KMS-11 (cell line): ENCODE data around the gene MUTYH.
"Not testable (repeated sequence)": the region's sequence is repeated elsewhere in the genome, so short reads cannot be mapped to it uniquely, and the experiment has no call there.

Experiments
- H2AFZ ChIP-seq: fragments of 200-600 bp; sonication (generic); 2 replicates; pipeline ENCODE4 v1.6.1; 2016; ENCODE audit warnings: antibody characterized with exemption, mixed run types, low read depth
- H3K27ac ChIP-seq: fragments of 200-600 bp; sonication (generic); 2 replicates; pipeline ENCODE4 v1.6.1; 2016; ENCODE audit warnings: mild to moderate bottlenecking, mixed run types
- H3K27me3 ChIP-seq: fragments of 200-600 bp; sonication (generic); 2 replicates; pipeline ENCODE4 v1.6.1; 2017; ENCODE audit warnings: mild to moderate bottlenecking, low read depth, mixed run types, moderate library complexity; ENCODE audit not compliant: insufficient read depth
- H3K36me3 ChIP-seq: fragments of 200-600 bp; sonication (generic); 2 replicates; pipeline ENCODE4 v1.6.1; 2017; ENCODE audit warnings: mild to moderate bottlenecking, mixed run types; ENCODE audit not compliant: insufficient read depth
- H3K4me1 ChIP-seq: fragments of 200-600 bp; sonication (generic); 2 replicates; pipeline ENCODE4 v1.6.1; 2016; ENCODE audit warnings: mild to moderate bottlenecking, low read depth, mixed run types; ENCODE audit not compliant: poor library complexity, severe bottlenecking
- H3K4me2 ChIP-seq: fragments of 200-600 bp; sonication (generic); 2 replicates; pipeline ENCODE4 v1.7.0; 2016; ENCODE audit warnings: mild to moderate bottlenecking, mixed run types
- H3K4me3 ChIP-seq: fragments of 200-600 bp; sonication (generic); IDR thresholded peaks from 2 replicates; pipeline ENCODE4 v1.6.1; 2017; ENCODE audit warnings: low read depth, low read length, mixed read lengths; ENCODE audit not compliant: insufficient read depth
- H3K79me2 ChIP-seq: fragments of 200-600 bp; sonication (generic); 2 replicates; pipeline ENCODE4 v1.6.1; 2016; ENCODE audit warnings: low read depth, mixed run types; ENCODE audit not compliant: insufficient read depth
- H3K9ac ChIP-seq: fragments of 200-600 bp; sonication (generic); 2 replicates; pipeline ENCODE4 v1.6.1; 2016; ENCODE audit warnings: mild to moderate bottlenecking, mixed run types
- H4K20me1 ChIP-seq: fragments of 200-600 bp; sonication (generic); 2 replicates; pipeline ENCODE4 v1.6.1; 2016; ENCODE audit warnings: mild to moderate bottlenecking, mixed run types; ENCODE audit not compliant: insufficient read depth
- CTCF ChIP-seq: fragments of 200-600 bp; sonication (generic); conservative IDR thresholded peaks from 2 replicates; pipeline ENCODE4 v1.6.1; 2017; ENCODE audit warnings: low read depth, mild to moderate bottlenecking, antibody characterized with exemption, low read length, moderate library complexity, mixed read lengths

The MUTYH gene

GRCh38 chr1:45364294-45364693, 24.1 kb upstream of the MUTYH start:
- Histone ChIP-seq H3K4me3 (no peak overlapping the region), H4K20me1 (no peaks in the 10 kb centered on the region), H2AFZ (no peak overlapping the region), H3K27ac (no peak overlapping the region), H3K9ac (no peak overlapping the region), H3K36me3 (no peaks in the 10 kb centered on the region), H3K4me1 (peaks cover 15% of the 10 kb centered on the region), H3K79me2 (no peaks in the 10 kb centered on the region), H3K27me3 (no peaks in the 10 kb centered on the region), H3K4me2 (no peak overlapping the region)
- TF ChIP-seq CTCF = no peak

GRCh38 chr1:45360981-45361380, 20.7 kb upstream of the MUTYH start:
- H3K4me2 ChIP-seq, H3K4me3 ChIP-seq, H3K27ac ChIP-seq: not testable (repeated sequence)

GRCh38 chr1:45359882-45360513, 19.8 kb upstream of the MUTYH start:
- peak; percentile 57 for TF ChIP-seq CTCF
- peak overlapping the region; percentile 31; the same call in 1 of the 2 replicates for H2AFZ ChIP-seq
- H3K9ac ChIP-seq = no peak overlapping the region
- no peak overlapping the region for H3K4me2 ChIP-seq
- no peaks in the 10 kb centered on the region for H3K36me3 ChIP-seq
- no peaks in the 10 kb centered on the region for H4K20me1 ChIP-seq
- H3K4me3 ChIP-seq = no peak overlapping the region
- H3K27me3 ChIP-seq = no peaks in the 10 kb centered on the region
- no peaks in the 10 kb centered on the region for H3K79me2 ChIP-seq
- peaks cover 8% of the 10 kb centered on the region for H3K4me1 ChIP-seq
- no peak overlapping the region for H3K27ac ChIP-seq

More at GRCh38 chr1:45360981-45361380, 20.7 kb upstream of the MUTYH start:
- H3K36me3 ChIP-seq, H3K9ac ChIP-seq, H3K4me1 ChIP-seq, H3K27me3 ChIP-seq, H3K79me2 ChIP-seq, H4K20me1 ChIP-seq: not testable (repeated sequence)
- peak overlapping the region; percentile 15; the same call in 1 of the 2 replicates for H2AFZ ChIP-seq

- H3K79me2 ChIP-seq = no peaks in the 10 kb centered on the region
- no peaks in the 10 kb centered on the region for H3K27me3 ChIP-seq
- no peak for TF ChIP-seq CTCF
- H3K4me3 ChIP-seq = no peak overlapping the region
- no peaks in the 10 kb centered on the region for H4K20me1 ChIP-seq
- peaks cover 4% of the 10 kb centered on the region for H3K4me1 ChIP-seq
- H3K4me2 ChIP-seq = no peak overlapping the region
- H2AFZ ChIP-seq = no peak overlapping the region
- H3K36me3 ChIP-seq = no peaks in the 10 kb centered on the region
- H3K9ac ChIP-seq = no peak overlapping the region
- H3K27ac ChIP-seq = no peak overlapping the region
Measured at GRCh38 chr1:45356186-45356585, 15.9 kb upstream of the MUTYH start.

GRCh38 chr1:45355683-45356082, 15.4 kb upstream of the MUTYH start:
- no peak overlapping the region for H3K27ac ChIP-seq
- no peaks in the 10 kb centered on the region for H3K27me3 ChIP-seq
- H3K4me3 ChIP-seq = no peak overlapping the region
- no peak overlapping the region for H2AFZ ChIP-seq
- no peaks in the 10 kb centered on the region for H4K20me1 ChIP-seq
- no peaks in the 10 kb centered on the region for H3K79me2 ChIP-seq
- H3K4me1 ChIP-seq = no peaks in the 10 kb centered on the region
- TF ChIP-seq CTCF = no peak
- H3K9ac ChIP-seq = no peak overlapping the region
- H3K4me2 ChIP-seq = no peak overlapping the region
- no peaks in the 10 kb centered on the region for H3K36me3 ChIP-seq
